Ishikawa (cell line): ENCODE data around the gene MESD.

Experiments
- CEBPB ChIP-seq: IDR thresholded peaks from 2 replicates; pipeline ENCODE4 v1.6.1; 2012
- CREB1 ChIP-seq: IDR thresholded peaks from 2 replicates; pipeline ENCODE4 v1.6.1; 2012; ENCODE audit warnings: low read depth
- EGR1 ChIP-seq: IDR thresholded peaks from 2 replicates; pipeline ENCODE4 v1.6.1; 2012
- EP300 ChIP-seq: IDR thresholded peaks from 2 replicates; pipeline ENCODE4 v1.6.1; 2012; ENCODE audit warnings: borderline replicate concordance
- FOXM1 ChIP-seq: IDR thresholded peaks from 2 replicates; pipeline ENCODE4 v1.6.1; 2012; ENCODE audit warnings: low read depth, borderline replicate concordance
- NFIC ChIP-seq: IDR thresholded peaks from 2 replicates; pipeline ENCODE4 v1.6.1; 2012
- RAD21 ChIP-seq: IDR thresholded peaks from 2 replicates; pipeline ENCODE4 v1.6.1; 2012; ENCODE audit warnings: low read depth
- TAF1 ChIP-seq: IDR thresholded peaks from 2 replicates; pipeline ENCODE4 v1.6.1; 2012; ENCODE audit warnings: low read depth, mild to moderate bottlenecking
- TCF12 ChIP-seq: IDR thresholded peaks from 2 replicates; pipeline ENCODE4 v1.6.1; 2012; ENCODE audit warnings: low read depth
- TEAD4 ChIP-seq: IDR thresholded peaks from 2 replicates; pipeline ENCODE4 v1.6.1; 2012
- YY1 ChIP-seq: IDR thresholded peaks from 2 replicates; pipeline ENCODE4 v1.6.1; 2012; ENCODE audit warnings: low read depth
- ZBTB7A ChIP-seq: IDR thresholded peaks from 2 replicates; pipeline ENCODE4 v1.6.1; 2012; ENCODE audit warnings: low read depth
- TF ChIP-seq, protein P1 (sequence below): IDR thresholded peaks from 2 replicates; pipeline ENCODE4 v1.6.1; 2012; ENCODE audit warnings: low read depth, mild to moderate bottlenecking
- TF ChIP-seq, protein P2 (sequence below): IDR thresholded peaks from 2 replicates; pipeline ENCODE4 v1.6.1; 2012
- TF ChIP-seq, protein P3 (sequence below): IDR thresholded peaks from 2 replicates; pipeline ENCODE4 v1.6.1; 2012

MESD gene

DNA sequence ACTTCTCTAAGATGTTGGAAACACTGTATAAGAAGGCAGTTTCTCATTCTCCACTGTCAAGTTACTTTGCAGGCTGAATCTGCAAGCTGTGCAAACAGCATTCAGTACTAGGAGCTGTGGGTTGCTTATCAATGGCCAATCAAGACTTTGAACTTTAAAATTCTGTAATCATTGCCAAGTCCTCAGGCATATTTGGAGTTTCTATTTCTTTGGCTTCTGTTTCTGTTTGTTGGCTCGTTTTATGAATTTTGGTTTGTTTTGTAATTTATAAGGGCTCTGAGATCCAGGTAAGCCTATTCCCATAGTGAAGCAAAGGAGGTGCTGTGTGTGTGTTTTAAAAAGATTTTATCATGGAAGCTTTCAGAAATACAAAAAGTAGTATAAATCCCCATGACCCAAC lies 43.2 kb upstream of the MESD start:
- no peak for TF ChIP-seq EGR1
- TF ChIP-seq RAD21: no peak
- no peak for TF ChIP-seq ZBTB7A
- no peak for TF ChIP-seq CREB1
- no peak for TF ChIP-seq TEAD4
- TF ChIP-seq, protein P1, sequence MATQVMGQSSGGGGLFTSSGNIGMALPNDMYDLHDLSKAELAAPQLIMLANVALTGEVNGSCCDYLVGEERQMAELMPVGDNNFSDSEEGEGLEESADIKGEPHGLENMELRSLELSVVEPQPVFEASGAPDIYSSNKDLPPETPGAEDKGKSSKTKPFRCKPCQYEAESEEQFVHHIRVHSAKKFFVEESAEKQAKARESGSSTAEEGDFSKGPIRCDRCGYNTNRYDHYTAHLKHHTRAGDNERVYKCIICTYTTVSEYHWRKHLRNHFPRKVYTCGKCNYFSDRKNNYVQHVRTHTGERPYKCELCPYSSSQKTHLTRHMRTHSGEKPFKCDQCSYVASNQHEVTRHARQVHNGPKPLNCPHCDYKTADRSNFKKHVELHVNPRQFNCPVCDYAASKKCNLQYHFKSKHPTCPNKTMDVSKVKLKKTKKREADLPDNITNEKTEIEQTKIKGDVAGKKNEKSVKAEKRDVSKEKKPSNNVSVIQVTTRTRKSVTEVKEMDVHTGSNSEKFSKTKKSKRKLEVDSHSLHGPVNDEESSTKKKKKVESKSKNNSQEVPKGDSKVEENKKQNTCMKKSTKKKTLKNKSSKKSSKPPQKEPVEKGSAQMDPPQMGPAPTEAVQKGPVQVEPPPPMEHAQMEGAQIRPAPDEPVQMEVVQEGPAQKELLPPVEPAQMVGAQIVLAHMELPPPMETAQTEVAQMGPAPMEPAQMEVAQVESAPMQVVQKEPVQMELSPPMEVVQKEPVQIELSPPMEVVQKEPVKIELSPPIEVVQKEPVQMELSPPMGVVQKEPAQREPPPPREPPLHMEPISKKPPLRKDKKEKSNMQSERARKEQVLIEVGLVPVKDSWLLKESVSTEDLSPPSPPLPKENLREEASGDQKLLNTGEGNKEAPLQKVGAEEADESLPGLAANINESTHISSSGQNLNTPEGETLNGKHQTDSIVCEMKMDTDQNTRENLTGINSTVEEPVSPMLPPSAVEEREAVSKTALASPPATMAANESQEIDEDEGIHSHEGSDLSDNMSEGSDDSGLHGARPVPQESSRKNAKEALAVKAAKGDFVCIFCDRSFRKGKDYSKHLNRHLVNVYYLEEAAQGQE: no peak
- no peak for TF ChIP-seq TAF1
- TF ChIP-seq, protein P2, sequence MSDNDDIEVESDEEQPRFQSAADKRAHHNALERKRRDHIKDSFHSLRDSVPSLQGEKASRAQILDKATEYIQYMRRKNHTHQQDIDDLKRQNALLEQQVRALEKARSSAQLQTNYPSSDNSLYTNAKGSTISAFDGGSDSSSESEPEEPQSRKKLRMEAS: no peak
- no peak for TF ChIP-seq CEBPB

DNA sequence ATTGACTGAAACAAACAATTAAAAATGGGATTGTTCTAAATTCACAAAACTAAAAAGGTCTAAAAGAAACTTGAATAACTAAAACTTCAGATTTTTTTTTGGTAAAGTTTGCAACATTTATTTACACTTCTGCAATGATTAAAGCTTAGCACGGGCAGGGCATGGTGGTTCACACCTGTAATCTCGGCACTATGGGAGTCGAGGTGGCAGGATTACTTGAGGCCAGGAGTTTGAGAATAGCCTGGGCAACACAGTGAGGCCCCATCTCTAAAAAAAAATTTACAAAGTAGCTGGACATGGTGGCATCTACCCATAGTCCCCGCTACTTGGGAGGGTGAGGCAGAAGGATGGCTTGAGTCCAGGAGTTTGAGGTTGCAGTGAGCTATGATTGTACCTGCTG lies 42.7 kb upstream of the MESD start:
- TF ChIP-seq NFIC: no peak
- TF ChIP-seq TCF12: no peak
- TF ChIP-seq CEBPB: no peak
- no peak for TF ChIP-seq YY1
- no peak for TF ChIP-seq RAD21
- TF ChIP-seq ZBTB7A: no peak
- no peak for TF ChIP-seq TAF1
- TF ChIP-seq, protein P2: no peak
- TF ChIP-seq EP300: no peak
- TF ChIP-seq CREB1: no peak
- TF ChIP-seq FOXM1: no peak
- TF ChIP-seq, protein P3, sequence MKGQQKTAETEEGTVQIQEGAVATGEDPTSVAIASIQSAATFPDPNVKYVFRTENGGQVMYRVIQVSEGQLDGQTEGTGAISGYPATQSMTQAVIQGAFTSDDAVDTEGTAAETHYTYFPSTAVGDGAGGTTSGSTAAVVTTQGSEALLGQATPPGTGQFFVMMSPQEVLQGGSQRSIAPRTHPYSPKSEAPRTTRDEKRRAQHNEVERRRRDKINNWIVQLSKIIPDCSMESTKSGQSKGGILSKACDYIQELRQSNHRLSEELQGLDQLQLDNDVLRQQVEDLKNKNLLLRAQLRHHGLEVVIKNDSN: no peak
- TF ChIP-seq TEAD4: no peak
- TF ChIP-seq EGR1: no peak
- TF ChIP-seq, protein P1: no peak

DNA sequence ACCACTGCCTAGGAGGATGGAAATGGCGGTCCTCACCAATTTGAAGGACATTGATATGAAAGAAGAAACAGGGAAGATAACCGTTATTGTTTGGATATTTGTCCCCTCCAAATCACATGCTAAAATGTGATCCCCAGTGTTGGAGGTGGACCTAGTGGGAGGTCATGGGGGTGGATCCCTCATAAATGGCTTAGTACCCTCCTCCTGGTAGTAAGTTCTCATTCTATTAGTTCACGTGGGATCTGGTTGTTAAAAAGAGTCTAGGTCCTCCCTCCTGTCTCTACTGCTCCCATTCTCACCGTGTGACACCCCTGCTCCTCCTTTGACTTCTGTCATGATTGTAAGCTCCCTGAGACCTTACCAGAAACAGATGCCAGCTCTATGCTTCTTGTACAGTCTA lies 41.6 kb upstream of the MESD start:
- TF ChIP-seq NFIC (no peak), YY1 (no peak), FOXM1 (no peak), TAF1 (no peak), CEBPB (no peak), EP300 (no peak), TCF12 (no peak), TEAD4 (no peak), ZBTB7A (no peak), RAD21 (no peak), CREB1 (no peak), EGR1 (no peak)
- TF ChIP-seq, protein P1: no peak
- TF ChIP-seq, protein P2: no peak
- TF ChIP-seq, protein P3: no peak

DNA sequence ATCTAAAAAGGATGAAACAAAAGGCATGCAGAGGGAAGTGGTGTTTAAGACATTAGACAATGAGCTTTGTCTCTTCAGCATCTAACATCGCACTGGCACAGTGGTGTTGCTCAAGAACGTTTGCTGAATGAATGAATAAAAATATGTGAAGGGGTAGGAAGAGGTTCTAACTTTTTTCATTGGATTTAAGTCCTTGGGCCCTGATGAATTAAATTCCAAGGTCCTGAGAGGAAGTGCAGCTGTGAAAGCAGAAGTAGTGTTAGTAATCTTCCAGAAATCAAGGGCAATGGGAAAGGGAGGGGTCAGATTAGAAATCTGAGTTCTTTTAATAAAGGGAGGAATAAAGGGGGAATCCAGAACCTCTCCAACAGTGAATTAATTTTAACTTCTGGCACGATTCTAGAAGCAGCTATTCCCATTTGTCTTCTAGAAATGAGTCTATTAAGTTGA lies 40.7 kb upstream of the MESD start:
- TF ChIP-seq TCF12 (no peak), EP300 (no peak), NFIC (no peak), TEAD4 (no peak), FOXM1 (no peak), CEBPB (no peak), ZBTB7A (no peak)
- TF ChIP-seq, protein P2: no peak
- TF ChIP-seq, protein P1: no peak
